DND-41 (cell line): Measurements from ENCODE around the gene DLG2.

Experiments
- ATAC-seq: fragments of 200-7000 bp; cut with Tn5 transposase; 3 replicates; pipeline ENCODE4 v1.9.1; 2021; ENCODE audit warnings: low read depth; ENCODE audit not compliant: insufficient read depth
- DNase-seq: peaks from one replicate; pipeline ENCODE4 v3.0.0-alpha.2; 2020
- H2AFZ ChIP-seq: 2 replicates; pipeline ENCODE4 v1.6.0; 2012; ENCODE audit warnings: low read depth, low read length
- H3K27ac ChIP-seq: 2 replicates; pipeline ENCODE4 v1.5.1; 2012; ENCODE audit warnings: low read length, inconsistent platforms
- H3K27me3 ChIP-seq: fragments of 200-600 bp; sonication (generic); 2 replicates; pipeline ENCODE4 v1.6.0; 2012; ENCODE audit warnings: low read length, mild to moderate bottlenecking, inconsistent platforms; ENCODE audit not compliant: insufficient read depth, poor library complexity
- H3K36me3 ChIP-seq: 2 replicates; pipeline ENCODE4 v1.5.1; 2012; ENCODE audit warnings: low read length, inconsistent platforms; ENCODE audit not compliant: insufficient read depth
- H3K4me1 ChIP-seq: 2 replicates; pipeline ENCODE4 v1.5.1; 2012; ENCODE audit warnings: mild to moderate bottlenecking, low read length; ENCODE audit not compliant: insufficient read depth
- H3K4me2 ChIP-seq: 2 replicates; pipeline ENCODE4 v1.6.0; 2012; ENCODE audit warnings: mild to moderate bottlenecking, moderate library complexity, low read length, inconsistent platforms; ENCODE audit not compliant: insufficient read depth
- H3K4me3 ChIP-seq, 2 experiments: fragments of 200-600 bp in 1 of 2; shearing (Covaris generic) in 1 of 2; 2 replicates each; pipeline ENCODE4 v1.5.1; 2012 to 2016; ENCODE audit warnings: inconsistent platforms in 2 of 2, low read length in 2 of 2, mild to moderate bottlenecking in 2 of 2, low read depth in 1 of 2, moderate library complexity in 1 of 2
- H3K79me2 ChIP-seq: 2 replicates; pipeline ENCODE4 v1.6.0; 2012; ENCODE audit warnings: low read length, inconsistent platforms; ENCODE audit not compliant: insufficient read depth
- H3K9ac ChIP-seq: 2 replicates; pipeline ENCODE4 v1.6.0; 2012; ENCODE audit warnings: low read depth, mild to moderate bottlenecking, inconsistent platforms, low read length, moderate library complexity
- H3K9me3 ChIP-seq: 2 replicates; pipeline ENCODE4 v1.5.1; 2012; ENCODE audit warnings: low read length, moderate library complexity, mild to moderate bottlenecking, inconsistent platforms; ENCODE audit not compliant: insufficient read depth, severe bottlenecking
- H4K20me1 ChIP-seq: 2 replicates; pipeline ENCODE4 v1.6.0; 2012; ENCODE audit warnings: low read length; ENCODE audit not compliant: insufficient read depth
- EZH2 ChIP-seq: IDR thresholded peaks from 3 replicates; pipeline ENCODE4 v1.6.1; 2012; ENCODE audit warnings: borderline replicate concordance, low read depth, mild to moderate bottlenecking, moderate library complexity, low read length, inconsistent platforms; ENCODE audit not compliant: severe bottlenecking
- TF ChIP-seq, protein P1 (sequence below): IDR thresholded peaks from 2 replicates; pipeline ENCODE4 v1.5.1; 2012; ENCODE audit warnings: borderline replicate concordance, low read length, moderate library complexity, mild to moderate bottlenecking; ENCODE audit not compliant: poor library complexity, severe bottlenecking; ENCODE audit errors: extremely low read depth

DLG2 gene

GRCh38 chr11:85269109-85269508 is 358.0 kb downstream of the DLG2 start:
- Histone ChIP-seq H3K4me1 (no peaks in the 10 kb centered on the region), H3K4me2 (no peak overlapping the region)

DNA sequence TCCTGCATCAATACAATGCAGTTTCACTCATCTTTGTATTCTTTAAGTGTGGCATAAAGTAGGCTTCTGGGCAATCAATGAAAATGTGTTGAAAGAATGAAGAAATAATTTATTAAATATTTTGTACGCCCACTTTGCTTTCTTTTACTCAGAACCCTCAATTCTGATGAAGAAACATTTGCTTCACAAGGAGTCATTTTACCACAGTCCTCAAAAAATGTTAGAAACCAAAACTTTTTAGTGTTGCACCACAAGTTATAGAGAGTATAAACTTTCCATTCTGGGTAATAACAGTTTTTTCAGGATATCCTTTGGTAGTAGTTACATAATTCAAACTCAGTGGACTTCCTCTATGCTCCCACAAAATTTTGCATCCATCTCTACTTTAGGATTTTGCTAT is 360.5 kb downstream of the DLG2 start:
- no peaks in the 10 kb centered on the region for H3K79me2 ChIP-seq
- no peaks in the 10 kb centered on the region for H3K4me1 ChIP-seq
- no peaks in the 10 kb centered on the region for H3K36me3 ChIP-seq
- no peak overlapping the region for H3K27ac ChIP-seq
- H3K4me3 ChIP-seq: no peak overlapping the region
- H3K9ac ChIP-seq: no peak overlapping the region
- no peak overlapping the region for H2AFZ ChIP-seq
- H4K20me1 ChIP-seq: no peaks in the 10 kb centered on the region
- no peak overlapping the region for H3K4me2 ChIP-seq
- TF ChIP-seq, protein P1, sequence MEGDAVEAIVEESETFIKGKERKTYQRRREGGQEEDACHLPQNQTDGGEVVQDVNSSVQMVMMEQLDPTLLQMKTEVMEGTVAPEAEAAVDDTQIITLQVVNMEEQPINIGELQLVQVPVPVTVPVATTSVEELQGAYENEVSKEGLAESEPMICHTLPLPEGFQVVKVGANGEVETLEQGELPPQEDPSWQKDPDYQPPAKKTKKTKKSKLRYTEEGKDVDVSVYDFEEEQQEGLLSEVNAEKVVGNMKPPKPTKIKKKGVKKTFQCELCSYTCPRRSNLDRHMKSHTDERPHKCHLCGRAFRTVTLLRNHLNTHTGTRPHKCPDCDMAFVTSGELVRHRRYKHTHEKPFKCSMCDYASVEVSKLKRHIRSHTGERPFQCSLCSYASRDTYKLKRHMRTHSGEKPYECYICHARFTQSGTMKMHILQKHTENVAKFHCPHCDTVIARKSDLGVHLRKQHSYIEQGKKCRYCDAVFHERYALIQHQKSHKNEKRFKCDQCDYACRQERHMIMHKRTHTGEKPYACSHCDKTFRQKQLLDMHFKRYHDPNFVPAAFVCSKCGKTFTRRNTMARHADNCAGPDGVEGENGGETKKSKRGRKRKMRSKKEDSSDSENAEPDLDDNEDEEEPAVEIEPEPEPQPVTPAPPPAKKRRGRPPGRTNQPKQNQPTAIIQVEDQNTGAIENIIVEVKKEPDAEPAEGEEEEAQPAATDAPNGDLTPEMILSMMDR: no peak
- TF ChIP-seq EZH2: no peak
- H3K9me3 ChIP-seq: no peaks in the 10 kb centered on the region
- ATAC-seq: no peak
- H3K27me3 ChIP-seq: no peaks in the 10 kb centered on the region
- no peak for DNase-seq

More at GRCh38 chr11:85269109-85269508, 358.0 kb downstream of the DLG2 start:
- Histone ChIP-seq H3K79me2 (no peaks in the 10 kb centered on the region), H3K4me3 (no peak overlapping the region), H3K36me3 (no peaks in the 10 kb centered on the region), H4K20me1 (no peaks in the 10 kb centered on the region), H3K9me3 (no peaks in the 10 kb centered on the region), H3K27me3 (no peaks in the 10 kb centered on the region), H2AFZ (no peak overlapping the region), H3K27ac (no peak overlapping the region), H3K9ac (no peak overlapping the region)
- TF ChIP-seq, protein P1: no peak
- no peak for TF ChIP-seq EZH2
- no peak for ATAC-seq
- DNase-seq: no peak

- Histone ChIP-seq H3K36me3 (no peaks in the 10 kb centered on the region), H3K4me1 (no peaks in the 10 kb centered on the region), H3K4me2 (no peak overlapping the region), H4K20me1 (no peaks in the 10 kb centered on the region), H3K27ac (no peak overlapping the region), H2AFZ (no peak overlapping the region), H3K9me3 (no peaks in the 10 kb centered on the region), H3K27me3 (no peaks in the 10 kb centered on the region), H3K79me2 (no peaks in the 10 kb centered on the region), H3K9ac (no peak overlapping the region), H3K4me3 (no peak overlapping the region)
- DNase-seq: no peak
- no peak for ATAC-seq
- no peak for TF ChIP-seq EZH2
- TF ChIP-seq, protein P1: no peak
Observed at GRCh38 chr11:85263328-85263727, 363.8 kb downstream of the DLG2 start.

- Histone ChIP-seq H3K27ac (no peak overlapping the region), H3K79me2 (no peaks in the 10 kb centered on the region), H4K20me1 (no peaks in the 10 kb centered on the region), H3K27me3 (no peaks in the 10 kb centered on the region), H3K9ac (no peak overlapping the region), H2AFZ (no peak overlapping the region), H3K4me1 (no peaks in the 10 kb centered on the region), H3K9me3 (no peaks in the 10 kb centered on the region), H3K4me3 (no peak overlapping the region), H3K4me2 (no peak overlapping the region), H3K36me3 (no peaks in the 10 kb centered on the region)
- ATAC-seq (no peak), DNase-seq (no peak)
- TF ChIP-seq EZH2: no peak
- TF ChIP-seq, protein P1: no peak
Observed at GRCh38 chr11:85257837-85258236, 369.3 kb downstream of the DLG2 start.
